DOHH2 (cell line): Measurements from ENCODE around the gene C20orf173.

ENCODE experiments used
- CTCF ChIP-seq: fragments of 200-600 bp; sonication (generic); IDR thresholded peaks from one replicate; pipeline ENCODE4 v1.5.1; 2014; ENCODE audit warnings: antibody characterized with exemption, mild to moderate bottlenecking, low read depth, low read length; ENCODE audit not compliant: poor library complexity, severe bottlenecking
- EZH2phosphoT487 ChIP-seq: fragments of 200-600 bp; sonication (generic); IDR thresholded peaks from 2 replicates; pipeline ENCODE4 v1.6.1; 2017; ENCODE audit warnings: borderline replicate concordance, mild to moderate bottlenecking, antibody characterized with exemption, low read length, moderate library complexity, mixed read lengths

- TF ChIP-seq CTCF = no peak
- TF ChIP-seq EZH2phosphoT487 = no peak
Measured at GRCh38 chr20:35558451-35558850, 29.0 kb upstream of the C20orf173 start.
